Measurements from ENCODE around the gene BRMS1. TPM values are rescaled to one million over a fixed set of nuclear protein-coding genes. Genes with fewer than 3 reads are reported as not detected.
A peak's percentile ranks its signal among the peaks of the same experiment; 100 is the strongest.

BRMS1 gene
- total RNA-seq, 1 donor = 42.3 TPM

- no peak for DNase-seq (ENCODE audit: low read depth)
- no peak overlapping the region for H3K4me3 ChIP-seq (ENCODE audit: low read depth, low read length)
- TF ChIP-seq CTCF (IDR thresholded peaks at IDR 0.05; ENCODE audit: insufficient read depth, low read depth, low read length) = no peak
Measured at GRCh38 chr11:66373265-66373664, 28.4 kb upstream of the BRMS1 start.

- H3K4me3 ChIP-seq (ENCODE audit: low read depth, low read length) = peak within 1 kb of the TSS; percentile 69
- no peak for DNase-seq (ENCODE audit: low read depth)
- no peak for TF ChIP-seq CTCF (IDR thresholded peaks at IDR 0.05; ENCODE audit: insufficient read depth, low read depth, low read length)
Measured at GRCh38 chr11:66371627-66372415, 26.9 kb upstream of the BRMS1 start, which contains the start of gene SLC29A2. Gene SLC29A2 (minus strand): TSS chr11:66371760. CDS start chr11:66371591, 169 bp downstream.

- no peak for TF ChIP-seq CTCF (IDR thresholded peaks at IDR 0.05; ENCODE audit: insufficient read depth, low read depth, low read length)
- DNase-seq (ENCODE audit: low read depth) = no peak
- H3K4me3 ChIP-seq (ENCODE audit: low read depth, low read length) = no peak overlapping the region
Measured at GRCh38 chr11:66369073-66369894, 24.4 kb upstream of the BRMS1 start.

- DNase-seq (ENCODE audit: low read depth) = no peak
- H3K4me3 ChIP-seq (ENCODE audit: low read depth, low read length) = no peak overlapping the region
- TF ChIP-seq CTCF (IDR thresholded peaks at IDR 0.05; ENCODE audit: insufficient read depth, low read depth, low read length) = no peak
Measured at GRCh38 chr11:66368484-66368883, 23.6 kb upstream of the BRMS1 start.

GRCh38 chr11:66367561-66368312 is 22.8 kb upstream of the BRMS1 start:
- no peak for TF ChIP-seq CTCF (IDR thresholded peaks at IDR 0.05; ENCODE audit: insufficient read depth, low read depth, low read length)
- no peak for DNase-seq (ENCODE audit: low read depth)
- no peak overlapping the region for H3K4me3 ChIP-seq (ENCODE audit: low read depth, low read length)

- no peak overlapping the region for H3K4me3 ChIP-seq (ENCODE audit: low read depth, low read length)
- no peak for TF ChIP-seq CTCF (IDR thresholded peaks at IDR 0.05; ENCODE audit: insufficient read depth, low read depth, low read length)
- DNase-seq (ENCODE audit: low read depth) = no peak
Measured at GRCh38 chr11:66366844-66367477, 22.1 kb upstream of the BRMS1 start.

Measured in fibroblast of villous mesenchyme (primary cell).